Measurements from ENCODE around the gene PRRC2B.

PRRC2B gene

GRCh38 chr9:131461166-131461565 lies 67.3 kb downstream of the PRRC2B start:
- no peak for TF ChIP-seq CTCF (IDR thresholded peaks at IDR 0.05)
- DNase-seq (ENCODE audit: low spot score) = peak; percentile 14
- Histone ChIP-seq H3K4me3 (no peak overlapping the region), H3K27ac (no peak overlapping the region)

- DNase-seq (ENCODE audit: low spot score) = peak; percentile 63
- TF ChIP-seq CTCF (IDR thresholded peaks at IDR 0.05) = no peak
- no peak overlapping the region for H3K27ac ChIP-seq
- H3K4me3 ChIP-seq = no peak overlapping the region
These were observed 70.6 kb downstream of the PRRC2B start for GRCh38 chr9:131464354-131465000.

- DNase-seq (ENCODE audit: low spot score) = peak; percentile 5
- H3K4me3 ChIP-seq = no peak overlapping the region
- TF ChIP-seq CTCF (IDR thresholded peaks at IDR 0.05) = no peak
- H3K27ac ChIP-seq = no peak overlapping the region
These were observed 71.5 kb downstream of the PRRC2B start for GRCh38 chr9:131465401-131465800.

GRCh38 chr9:131467214-131467935 lies 73.5 kb downstream of the PRRC2B start:
- no peak for TF ChIP-seq CTCF (IDR thresholded peaks at IDR 0.05)
- Histone ChIP-seq H3K27ac (no peak overlapping the region), H3K4me3 (no peak overlapping the region)
- DNase-seq (ENCODE audit: low spot score) = peak; percentile 64

- no peak overlapping the region for H3K4me3 ChIP-seq
- TF ChIP-seq CTCF (IDR thresholded peaks at IDR 0.05) = no peak
- H3K27ac ChIP-seq = no peak overlapping the region
- DNase-seq (ENCODE audit: low spot score) = peak; percentile 28
These were observed 74.1 kb downstream of the PRRC2B start for GRCh38 chr9:131468031-131468430.

- Histone ChIP-seq H3K27ac (no peak overlapping the region), H3K4me3 (no peak overlapping the region)
- DNase-seq (ENCODE audit: low spot score) = peak; percentile 35
- no peak for TF ChIP-seq CTCF (IDR thresholded peaks at IDR 0.05)
These were observed 75.5 kb downstream of the PRRC2B start for GRCh38 chr9:131469356-131469755.

- Histone ChIP-seq H3K27ac (no peak overlapping the region), H3K4me3 (no peak overlapping the region)
- no peak for TF ChIP-seq CTCF (IDR thresholded peaks at IDR 0.05)
- DNase-seq (ENCODE audit: low spot score) = peak; percentile 40
These were observed 76.1 kb downstream of the PRRC2B start for GRCh38 chr9:131469951-131470350.
